Cardiac muscle cell (in vitro differentiated cells and primary cell): Measurements from ENCODE around the gene GRWD1. TPM values are rescaled to one million over a fixed set of nuclear protein-coding genes. Genes with fewer than 3 reads are reported as not detected.

Experiments
- DNase-seq, 2 donors: peaks; one replicate each; pipeline versions ENCODE4 v3.0.0 to v3.0.0-alpha.2; 2010 to 2017; ENCODE audit warnings: low read depth in 1 of 2, low spot score in 1 of 2
- H3K27ac ChIP-seq: fragments of 200-600 bp; sonication (generic); 2 replicates; pipeline ENCODE4 v1.5.1; 2016
- H3K27me3 ChIP-seq: fragments of 200-600 bp; sonication (generic); 2 replicates; pipeline ENCODE4 v1.6.0; 2016; ENCODE audit warnings: control low read depth
- H3K36me3 ChIP-seq: fragments of 200-600 bp; sonication (generic); 2 replicates; pipeline ENCODE4 v1.5.1; 2016; ENCODE audit warnings: control low read depth
- H3K4me1 ChIP-seq: fragments of 200-600 bp; sonication (generic); 2 replicates; pipeline ENCODE4 v1.8.1; 2017; ENCODE audit warnings: low read depth, mild to moderate bottlenecking, mixed run types
- H3K4me3 ChIP-seq: fragments of 200-600 bp; sonication (generic); 2 replicates; pipeline ENCODE4 v1.5.1; 2016; ENCODE audit warnings: mild to moderate bottlenecking
- H3K9me3 ChIP-seq: fragments of 200-600 bp; sonication (generic); 2 replicates; pipeline ENCODE4 v1.5.1; 2017; ENCODE audit warnings: low read depth, mild to moderate bottlenecking, control low read depth
- CTCF ChIP-seq: IDR thresholded peaks from 2 replicates; pipeline ENCODE4 v1.5.1; 2012; ENCODE audit warnings: low read depth, mild to moderate bottlenecking, low read length
- polyA plus RNA-seq: library from polyadenylated mRNA; unstranded; fragments of >200 nt; fragmentation: Nextera tagmentation; extraction: Ambion mirVana; gene quantifications from 2 replicates; pipeline ENCODE4 v1.2.1, GENCODE V29; 2016
- total RNA-seq: library from RNA; depleted of rRNA; stranded (reverse); fragments of >200 nt; gene quantifications from 2 replicates; pipeline ENCODE4 v1.2.3, GENCODE V29; 2016

The GRWD1 gene
- total and polyA plus RNA-seq, 2 experiments from 2014 or later: 24.2 to 38.6 TPM

GRCh38 chr19:48489608-48490216, 43.9 kb downstream of the GRWD1 start:
- no peaks in the 10 kb centered on the region for H3K4me1 ChIP-seq
- no peak overlapping the region for H3K4me3 ChIP-seq
- no peaks in the 10 kb centered on the region for H3K36me3 ChIP-seq
- no peaks in the 10 kb centered on the region for H3K27me3 ChIP-seq
- peak; percentile 93 for TF ChIP-seq CTCF
- no peak overlapping the region for H3K27ac ChIP-seq
- no peaks in the 10 kb centered on the region for H3K9me3 ChIP-seq
- peak; percentile 65 to 83 for DNase-seq

- no peaks in the 10 kb centered on the region for H3K9me3 ChIP-seq
- peak in 1 of 2 donors; percentile 65 for DNase-seq
- no peak for TF ChIP-seq CTCF
- H3K4me3 ChIP-seq: peak overlapping the region; percentile 8
- H3K27ac ChIP-seq: no peak overlapping the region
- no peaks in the 10 kb centered on the region for H3K27me3 ChIP-seq
- H3K4me1 ChIP-seq: no peaks in the 10 kb centered on the region
- H3K36me3 ChIP-seq: no peaks in the 10 kb centered on the region
Observed at GRCh38 chr19:48490981-48491792, 45.4 kb downstream of the GRWD1 start.

- no peak overlapping the region for H3K27ac ChIP-seq
- no peak for TF ChIP-seq CTCF
- H3K9me3 ChIP-seq: no peaks in the 10 kb centered on the region
- no peaks in the 10 kb centered on the region for H3K36me3 ChIP-seq
- peak in 1 of 2 donors; percentile 48 for DNase-seq
- no peaks in the 10 kb centered on the region for H3K4me1 ChIP-seq
- H3K27me3 ChIP-seq: no peaks in the 10 kb centered on the region
- H3K4me3 ChIP-seq: no peak overlapping the region
Observed at GRCh38 chr19:48491793-48492123, 46.0 kb downstream of the GRWD1 start.

GRCh38 chr19:48492925-48493717, 47.3 kb downstream of the GRWD1 start:
- no peaks in the 10 kb centered on the region for H3K36me3 ChIP-seq
- peak overlapping the region; percentile 47 for H3K4me3 ChIP-seq
- H3K27ac ChIP-seq: no peak overlapping the region
- no peak for TF ChIP-seq CTCF
- DNase-seq: peak; percentile 96 to 99
- no peaks in the 10 kb centered on the region for H3K27me3 ChIP-seq
- no peaks in the 10 kb centered on the region for H3K4me1 ChIP-seq
- H3K9me3 ChIP-seq: no peaks in the 10 kb centered on the region

- no peaks in the 10 kb centered on the region for H3K4me1 ChIP-seq
- peak overlapping the region; percentile 47 for H3K4me3 ChIP-seq
- no peaks in the 10 kb centered on the region for H3K36me3 ChIP-seq
- no peak overlapping the region for H3K27ac ChIP-seq
- no peaks in the 10 kb centered on the region for H3K9me3 ChIP-seq
- DNase-seq: peak in 1 of 2 donors; percentile 23
- no peaks in the 10 kb centered on the region for H3K27me3 ChIP-seq
- no peak for TF ChIP-seq CTCF
Observed at GRCh38 chr19:48493718-48494401, 48.1 kb downstream of the GRWD1 start.
